Ovary (tissue), 3 donors: ENCODE measurements around the gene YBX1.

Experiments used
- EP300 ChIP-seq: sonication (generic); formaldehyde crosslinking; IDR thresholded peaks from one replicate; pipeline ENCODE4 v1.6.1; 2017; ENCODE audit warnings: antibody characterized with exemption
- POLR2A ChIP-seq: fragments of 450-650 bp; IDR thresholded peaks from one replicate; pipeline ENCODE4 v1.6.1; 2017; ENCODE audit warnings: antibody characterized with exemption, mild to moderate bottlenecking, moderate library complexity
- TF ChIP-seq, protein P1 (sequence below), 3 donors: fragments of 450-650 bp in 2 of 3; fragments of 200-600 bp in 1 of 3; IDR thresholded peaks; one replicate each; pipeline versions ENCODE4 v1.5.1 to v1.8.0; 2016 to 2022; ENCODE audit warnings: antibody characterized with exemption in 3 of 3, mild to moderate bottlenecking in 1 of 3
- donor health status: DM: no; HTN: no; CAD: no.

DNA sequence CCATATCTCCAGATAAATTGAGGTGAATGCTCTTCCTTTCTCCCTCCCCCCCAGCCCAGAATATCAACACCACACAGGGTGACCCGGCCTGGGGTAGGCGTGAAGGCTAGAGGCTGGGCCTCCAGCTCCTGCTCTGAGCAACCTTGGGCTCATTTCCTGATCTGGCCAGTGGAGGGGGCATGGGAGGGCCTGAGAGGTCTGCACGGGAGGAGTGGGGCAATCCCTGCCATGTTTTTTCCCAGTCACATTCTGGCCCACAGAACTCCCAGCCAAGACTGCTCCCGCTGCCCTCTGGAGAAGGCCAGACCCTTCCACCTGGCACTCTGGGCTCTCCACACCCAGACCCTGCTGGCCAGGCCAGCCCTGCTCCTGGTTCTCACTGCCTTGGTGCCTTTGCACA lies 53.9 kb downstream of the YBX1 start:
- TF ChIP-seq, protein P1, sequence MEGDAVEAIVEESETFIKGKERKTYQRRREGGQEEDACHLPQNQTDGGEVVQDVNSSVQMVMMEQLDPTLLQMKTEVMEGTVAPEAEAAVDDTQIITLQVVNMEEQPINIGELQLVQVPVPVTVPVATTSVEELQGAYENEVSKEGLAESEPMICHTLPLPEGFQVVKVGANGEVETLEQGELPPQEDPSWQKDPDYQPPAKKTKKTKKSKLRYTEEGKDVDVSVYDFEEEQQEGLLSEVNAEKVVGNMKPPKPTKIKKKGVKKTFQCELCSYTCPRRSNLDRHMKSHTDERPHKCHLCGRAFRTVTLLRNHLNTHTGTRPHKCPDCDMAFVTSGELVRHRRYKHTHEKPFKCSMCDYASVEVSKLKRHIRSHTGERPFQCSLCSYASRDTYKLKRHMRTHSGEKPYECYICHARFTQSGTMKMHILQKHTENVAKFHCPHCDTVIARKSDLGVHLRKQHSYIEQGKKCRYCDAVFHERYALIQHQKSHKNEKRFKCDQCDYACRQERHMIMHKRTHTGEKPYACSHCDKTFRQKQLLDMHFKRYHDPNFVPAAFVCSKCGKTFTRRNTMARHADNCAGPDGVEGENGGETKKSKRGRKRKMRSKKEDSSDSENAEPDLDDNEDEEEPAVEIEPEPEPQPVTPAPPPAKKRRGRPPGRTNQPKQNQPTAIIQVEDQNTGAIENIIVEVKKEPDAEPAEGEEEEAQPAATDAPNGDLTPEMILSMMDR (IDR thresholded peaks at IDR 0.05), result no peak
- TF ChIP-seq EP300 (no peak), POLR2A (no peak)
